ENCODE results near the gene ITPR3. TPM values are rescaled to one million over a fixed set of nuclear protein-coding genes. Genes with fewer than 3 reads are reported as not detected.

ITPR3 gene
- total and polyA plus RNA-seq, 10 donors = 9.9 to 95.6 (median 62.1) TPM

GRCh38 chr6:33725222-33725621 lies 104.1 kb downstream of the ITPR3 start:
- peaks cover 0 to 5% (median 0%) of the 10 kb centered on the region in 6 donors for H3K36me3 ChIP-seq
- intact Hi-C loops (cut with DNase I; ENCODE audit: low total_unique reads) = no loop called here
- no peak overlapping the region for H3K4me3 ChIP-seq
- WGBS, 5 donors = 84 to 95% (median 90%) methylated on average over 10 to 14 of the region's 14 CpGs
- no peak for TF ChIP-seq POLR2A (IDR thresholded peaks at IDR 0.05)
- no peak for TF ChIP-seq POLR2AphosphoS5 (IDR thresholded peaks at IDR 0.05)
- no peak for TF ChIP-seq CTCF (IDR thresholded peaks at IDR 0.05 in 8 of 11, conservative IDR thresholded peaks at IDR 0.05 in 3 of 11)
- no peaks in the 10 kb centered on the region for H3K9me3 ChIP-seq
- no peak for DNase-seq
- peaks cover 0 to 15% (median 0%) of the 10 kb centered on the region in 7 donors for H3K27me3 ChIP-seq (replicated peaks in 1 of 7)
- no peak overlapping the region for H3K27ac ChIP-seq
- H3K4me1 ChIP-seq = peaks cover 0 to 17% (median 9%) of the 10 kb centered on the region in 6 donors

- no peak for DNase-seq
- peaks cover 0 to 17% (median 9%) of the 10 kb centered on the region in 6 donors for H3K4me1 ChIP-seq
- H3K27ac ChIP-seq = no peak overlapping the region
- TF ChIP-seq POLR2A (IDR thresholded peaks at IDR 0.05) (no peak), POLR2AphosphoS5 (IDR thresholded peaks at IDR 0.05) (no peak), CTCF (IDR thresholded peaks at IDR 0.05 in 8 of 11, conservative IDR thresholded peaks at IDR 0.05 in 3 of 11) (no peak)
- peaks cover 0 to 5% (median 0%) of the 10 kb centered on the region in 6 donors for H3K36me3 ChIP-seq
- H3K9me3 ChIP-seq = no peaks in the 10 kb centered on the region
- 81 to 87% (median 85%) methylated on average over 7 of the region's 7 CpGs for WGBS, 5 donors
- H3K4me3 ChIP-seq = no peak overlapping the region
- intact Hi-C loops (cut with DNase I; ENCODE audit: low total_unique reads) = no loop called here
- peaks cover 0 to 15% (median 0%) of the 10 kb centered on the region in 7 donors for H3K27me3 ChIP-seq (replicated peaks in 1 of 7)
Measured at GRCh38 chr6:33725891-33726673, 105.0 kb downstream of the ITPR3 start.

GRCh38 chr6:33726696-33727095 lies 105.6 kb downstream of the ITPR3 start:
- DNase-seq = no peak
- Histone ChIP-seq H3K4me1 (peaks cover 0 to 17% (median 6%) of the 10 kb centered on the region in 6 donors), H3K4me3 (no peak overlapping the region), H3K27ac (no peak overlapping the region), H3K36me3 (peaks cover 0 to 5% (median 0%) of the 10 kb centered on the region in 6 donors), H3K27me3 (replicated peaks in 1 of 7) (peaks cover 0 to 15% (median 0%) of the 10 kb centered on the region in 7 donors), H3K9me3 (no peaks in the 10 kb centered on the region)
- intact Hi-C loops (cut with DNase I; ENCODE audit: low total_unique reads) = no loop called here
- TF ChIP-seq CTCF (IDR thresholded peaks at IDR 0.05 in 8 of 11, conservative IDR thresholded peaks at IDR 0.05 in 3 of 11) = no peak
- no peak for TF ChIP-seq POLR2AphosphoS5 (IDR thresholded peaks at IDR 0.05)
- no peak for TF ChIP-seq POLR2A (IDR thresholded peaks at IDR 0.05)
- 89 to 94% (median 92%) methylated on average over 15 of the region's 15 CpGs for WGBS, 5 donors

- WGBS, 5 donors = 73 to 88% (median 80%) methylated on average over 4 to 7 of the region's 7 CpGs
- Histone ChIP-seq H3K27ac (no peak overlapping the region), H3K9me3 (no peaks in the 10 kb centered on the region), H3K4me1 (peaks cover 0 to 17% (median 6%) of the 10 kb centered on the region in 6 donors), H3K36me3 (peaks cover 0 to 5% (median 0%) of the 10 kb centered on the region in 6 donors), H3K27me3 (replicated peaks in 1 of 7) (peaks cover 0 to 15% (median 0%) of the 10 kb centered on the region in 7 donors), H3K4me3 (no peak overlapping the region)
- intact Hi-C loops (cut with DNase I; ENCODE audit: low total_unique reads) = no loop called here
- TF ChIP-seq POLR2AphosphoS5 (IDR thresholded peaks at IDR 0.05) = no peak
- TF ChIP-seq POLR2A (IDR thresholded peaks at IDR 0.05) = no peak
- TF ChIP-seq CTCF (IDR thresholded peaks at IDR 0.05 in 8 of 11, conservative IDR thresholded peaks at IDR 0.05 in 3 of 11) = no peak
- no peak for DNase-seq
Measured at GRCh38 chr6:33727126-33727525, 106.0 kb downstream of the ITPR3 start.

Measured in spleen (tissue), 11 donors.